NOMO-1 treated with dmso at 0.1 percent for 144 hours (cell line): Measurements from ENCODE around the gene MXD4.
A peak's percentile ranks its signal among the peaks of the same experiment; 100 is the strongest.
"Not testable (repeated sequence)": the region's sequence is repeated elsewhere in the genome, so short reads cannot be mapped to it uniquely, and the experiment has no call there.

Experiments used
- DNase-seq: peaks from one replicate; lab custom pipeline; 2025; ENCODE audit not compliant: unreplicated experiment; lab: John Stamatoyannopoulos, UW

Gene MXD4

DNA sequence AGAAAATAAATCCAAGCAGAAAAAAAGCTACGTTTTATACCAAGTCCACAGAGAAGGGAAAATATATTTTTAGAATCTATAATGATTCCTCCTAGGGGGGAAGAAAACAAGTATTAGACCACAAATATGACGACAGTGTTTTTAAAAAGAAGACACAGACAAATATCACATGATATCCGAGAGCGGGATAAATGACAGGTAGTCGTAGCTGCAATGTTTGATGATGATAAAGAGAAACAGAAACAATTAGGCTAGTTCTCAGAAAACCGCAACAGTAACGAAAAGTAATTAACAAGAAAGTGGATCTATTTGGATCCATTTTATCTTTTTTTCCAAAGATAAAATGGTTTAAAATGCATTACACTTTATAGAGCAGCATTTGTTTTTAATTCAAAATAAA, 20.9 kb downstream of the MXD4 start:
- no peak for DNase-seq

DNA sequence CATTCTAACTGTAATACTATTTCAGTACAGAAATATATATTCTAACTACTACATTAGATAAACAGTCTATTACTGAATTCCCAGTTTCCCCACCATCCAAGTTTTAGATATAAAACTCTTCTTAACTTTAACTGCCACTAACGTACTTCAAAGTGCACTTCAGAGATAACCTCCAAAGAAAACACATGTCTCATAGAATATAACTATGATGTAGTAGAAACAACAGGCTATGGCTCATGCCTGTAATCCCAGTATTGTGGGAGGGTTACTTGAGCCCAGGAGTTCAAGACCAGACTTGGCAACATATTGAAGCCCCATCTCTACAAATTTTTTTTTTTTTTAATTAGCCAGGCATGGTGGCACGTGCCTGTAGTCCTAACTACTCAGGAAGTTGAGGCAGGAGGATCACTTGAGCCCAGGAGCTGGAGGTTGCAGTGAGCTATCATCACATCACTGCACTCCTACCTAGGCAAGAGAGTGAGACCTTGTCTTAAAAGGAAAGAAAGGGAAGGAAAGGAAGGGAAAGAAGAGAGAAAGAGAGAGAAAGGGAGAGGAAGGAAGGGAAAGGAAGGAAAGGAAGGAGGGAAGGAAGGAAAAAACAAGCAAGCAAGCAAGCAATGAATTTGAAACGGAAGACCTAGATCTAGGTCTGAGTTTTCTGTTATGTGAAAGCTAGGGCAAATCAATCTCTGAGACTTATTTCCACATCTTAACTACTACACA, 24.8 kb downstream of the MXD4 start:
- no peak for DNase-seq

DNA sequence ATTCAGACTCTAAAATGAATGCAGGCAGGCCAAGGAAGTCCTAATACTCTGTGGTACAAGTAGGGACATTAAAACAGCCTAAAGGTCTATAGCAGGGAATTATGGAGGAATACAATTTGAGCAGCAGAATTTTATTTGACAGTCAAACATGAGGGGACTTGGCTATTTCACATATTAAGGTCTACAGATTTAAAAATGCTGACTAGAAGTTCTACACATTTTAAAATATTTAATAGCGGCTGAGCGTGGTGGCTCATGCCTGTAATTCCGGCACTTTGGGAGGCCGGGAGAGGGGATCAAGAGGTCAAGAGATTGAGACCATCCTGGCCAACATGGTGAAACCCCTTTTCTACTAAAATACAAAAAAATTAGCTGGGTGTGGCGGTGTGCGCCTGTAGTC, 30.8 kb downstream of the MXD4 start:
- DNase-seq = no peak

DNA sequence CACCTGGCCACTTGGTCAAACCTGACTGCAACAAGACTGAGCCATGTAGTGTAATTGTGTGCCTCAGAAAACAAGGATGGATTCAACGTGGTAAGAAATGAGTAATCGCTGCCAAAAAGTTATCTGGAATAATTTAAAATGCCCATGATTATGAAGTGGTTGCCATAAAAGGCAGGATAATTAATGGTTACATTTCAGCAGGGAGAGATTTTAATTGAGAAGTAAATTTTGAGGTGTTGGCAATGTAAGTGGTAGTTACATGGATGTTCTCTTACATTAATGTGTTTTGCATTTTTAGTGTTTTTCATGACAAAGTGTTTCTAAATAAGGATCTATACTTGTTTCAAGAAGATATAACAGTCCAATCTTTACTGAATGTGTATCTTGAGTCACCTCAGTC, 35.6 kb downstream of the MXD4 start:
- no peak for DNase-seq

DNA sequence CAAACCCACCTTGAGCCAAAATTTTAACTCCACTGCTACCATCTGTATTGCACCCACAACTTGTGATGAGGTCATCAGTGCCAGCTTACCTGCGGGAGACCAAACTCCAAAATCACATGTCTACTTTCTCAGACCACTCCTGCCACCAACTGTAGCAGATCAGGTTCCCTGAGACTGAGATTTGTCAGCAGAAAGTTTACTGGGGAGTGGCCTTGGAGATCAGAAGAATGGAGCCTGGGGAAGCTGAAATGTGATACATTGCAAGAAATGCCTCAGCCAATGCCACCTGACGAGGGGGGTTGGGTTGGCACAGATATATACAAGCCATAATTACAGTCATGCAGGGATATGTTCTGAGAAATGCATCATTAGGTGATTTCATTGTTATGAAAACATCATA, 39.1 kb downstream of the MXD4 start:
- no peak for DNase-seq

DNA sequence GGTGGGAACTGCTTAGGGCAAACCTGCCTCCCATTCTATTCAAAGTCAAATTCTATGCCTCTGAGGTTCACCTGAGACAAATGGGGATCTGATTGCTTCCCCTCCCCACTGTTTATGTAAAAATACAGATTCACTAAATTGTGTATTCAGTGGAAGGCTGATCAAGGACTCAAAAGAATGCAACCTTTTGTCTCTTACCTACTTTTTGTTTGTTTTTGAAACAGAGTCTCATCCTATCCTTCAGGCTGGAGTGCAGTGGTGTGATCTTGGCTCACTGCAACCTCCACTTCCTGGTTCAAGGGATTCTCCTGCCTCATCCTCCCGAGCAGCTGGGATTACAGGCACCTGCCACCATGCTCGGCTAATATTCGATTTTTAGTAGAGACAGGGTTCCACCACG, 40.5 kb downstream of the MXD4 start:
- not testable (repeated sequence) for DNase-seq

DNA sequence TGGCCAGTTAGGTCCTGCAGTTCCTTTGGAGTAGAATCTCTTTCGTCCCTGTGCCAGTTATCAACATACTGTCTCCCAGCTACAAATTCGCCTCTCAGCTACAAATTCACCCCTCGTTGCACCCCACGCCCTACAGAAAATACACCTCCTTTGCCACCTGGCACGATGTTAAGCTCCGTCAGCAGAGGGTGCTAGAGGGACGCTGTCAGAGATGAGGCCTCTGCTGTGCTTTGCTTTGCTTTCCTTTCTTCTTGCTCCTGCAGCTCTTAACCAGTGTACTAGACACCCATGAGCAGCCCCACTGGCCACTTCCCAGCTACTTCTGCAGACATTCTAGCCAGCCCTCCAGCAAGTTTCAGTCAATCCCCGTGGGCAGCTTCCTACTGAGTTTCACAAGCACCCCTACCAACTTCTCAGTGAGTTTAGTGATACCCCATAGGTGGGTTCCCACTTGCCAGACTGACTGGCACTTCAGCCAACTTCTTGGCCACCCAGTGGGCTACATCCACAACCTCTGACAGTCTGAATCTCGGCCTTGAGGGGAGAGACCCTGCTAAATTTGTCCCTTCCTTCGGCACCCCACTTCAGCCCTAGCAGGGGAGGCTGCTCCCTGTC, 41.8 kb downstream of the MXD4 start:
- peak; percentile 48 for DNase-seq

DNA sequence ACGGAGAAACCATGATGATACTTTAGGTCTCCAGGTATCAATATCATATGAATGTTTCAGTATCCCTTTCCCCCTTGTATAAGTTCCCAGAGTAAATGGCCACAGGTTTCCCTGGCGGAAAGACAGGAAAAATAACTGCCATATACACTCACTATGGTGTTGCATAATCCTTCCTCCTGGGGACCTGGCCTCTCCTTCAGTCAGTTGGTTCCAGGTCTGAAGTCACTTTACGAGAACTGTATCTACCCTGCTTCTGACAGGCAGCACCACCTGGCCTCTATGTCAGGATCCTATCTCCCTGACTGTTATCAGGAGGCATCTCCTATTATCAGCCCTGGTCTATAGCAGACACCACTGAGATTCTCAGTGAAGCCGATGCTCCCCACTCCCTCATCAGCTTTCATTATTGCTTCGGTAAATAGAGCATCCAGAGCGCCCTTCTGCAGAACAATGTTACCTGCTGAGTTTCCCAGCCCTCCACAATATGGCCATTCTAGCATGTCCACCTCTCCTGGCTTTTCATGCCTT, 42.6 kb downstream of the MXD4 start:
- no peak for DNase-seq

DNA sequence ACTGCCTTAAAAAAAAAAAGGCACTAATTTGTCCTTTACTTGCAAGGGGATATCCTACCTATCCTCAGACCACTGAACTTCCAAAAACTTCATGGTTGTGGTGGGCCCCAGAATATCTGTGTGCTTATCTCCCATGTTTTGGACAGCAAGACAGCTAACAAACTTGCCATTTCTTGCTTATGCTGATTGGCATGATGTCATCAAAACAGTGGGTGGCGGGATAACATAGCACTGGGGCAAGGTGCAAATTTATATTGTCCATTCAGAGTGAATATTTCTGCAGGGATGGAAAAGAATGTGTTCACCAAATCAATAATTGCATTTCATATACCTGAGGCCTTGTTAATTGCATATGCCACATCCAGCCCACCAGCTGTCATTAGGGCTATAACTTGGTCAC, 43.5 kb downstream of the MXD4 start:
- DNase-seq = no peak

DNA sequence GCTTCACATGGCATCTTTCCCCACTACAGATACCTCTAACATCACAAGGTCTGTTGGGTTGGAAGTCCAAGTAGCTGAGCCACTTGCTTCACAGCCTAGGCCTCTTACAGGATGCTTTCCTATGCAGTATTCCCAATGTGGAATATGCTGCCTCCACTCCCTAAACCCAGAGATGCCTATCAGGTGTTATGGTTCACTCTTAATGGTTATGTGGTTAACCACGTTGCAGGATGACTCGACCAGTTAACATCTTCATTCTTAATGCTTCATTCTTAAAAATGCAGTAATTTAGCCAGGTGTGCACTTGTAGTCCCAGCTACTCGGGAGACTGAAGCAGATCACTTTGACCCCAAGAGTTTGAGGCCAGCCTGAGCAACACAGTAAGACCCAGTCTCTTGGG, 44.2 kb downstream of the MXD4 start:
- DNase-seq = no peak

DNA sequence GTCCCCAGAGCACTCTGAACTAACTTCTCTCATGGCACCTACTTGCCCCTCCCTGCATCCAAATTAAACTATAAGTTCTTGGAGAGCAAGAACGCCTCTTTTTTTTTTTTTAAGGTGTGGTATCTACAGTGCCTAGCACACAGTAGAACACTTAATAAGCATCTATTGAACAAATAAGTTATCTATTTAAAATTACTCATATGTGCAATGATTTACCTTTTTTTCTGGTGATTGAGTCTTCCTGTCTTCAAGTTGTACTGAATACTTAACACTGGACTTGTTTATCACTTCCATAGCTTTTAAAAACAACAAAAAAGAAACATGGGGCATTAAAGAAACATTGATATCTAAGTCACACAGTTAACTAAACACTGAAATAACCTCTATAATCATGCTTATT, 49.1 kb downstream of the MXD4 start:
- DNase-seq = no peak

DNA sequence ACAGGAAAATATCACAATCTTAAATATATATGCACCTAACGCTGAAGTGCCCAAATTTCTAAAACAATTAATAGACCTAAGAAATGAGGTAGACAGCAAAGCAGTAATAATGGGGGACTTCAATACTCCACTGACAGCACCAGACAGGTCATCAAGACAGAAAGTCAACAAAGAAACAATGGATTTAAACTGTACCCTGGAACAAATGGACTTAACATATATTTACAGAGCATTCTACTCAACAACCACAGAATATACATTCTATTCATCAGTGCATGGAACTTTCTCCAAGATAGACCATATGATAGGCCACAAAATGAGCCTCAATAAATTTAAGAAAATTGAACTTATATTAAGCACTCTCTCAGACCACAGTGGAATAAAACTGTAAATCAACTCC, 59.1 kb downstream of the MXD4 start:
- not testable (repeated sequence) for DNase-seq
